Measurements from ENCODE around the gene ANO9.

Gene ANO9

DNA sequence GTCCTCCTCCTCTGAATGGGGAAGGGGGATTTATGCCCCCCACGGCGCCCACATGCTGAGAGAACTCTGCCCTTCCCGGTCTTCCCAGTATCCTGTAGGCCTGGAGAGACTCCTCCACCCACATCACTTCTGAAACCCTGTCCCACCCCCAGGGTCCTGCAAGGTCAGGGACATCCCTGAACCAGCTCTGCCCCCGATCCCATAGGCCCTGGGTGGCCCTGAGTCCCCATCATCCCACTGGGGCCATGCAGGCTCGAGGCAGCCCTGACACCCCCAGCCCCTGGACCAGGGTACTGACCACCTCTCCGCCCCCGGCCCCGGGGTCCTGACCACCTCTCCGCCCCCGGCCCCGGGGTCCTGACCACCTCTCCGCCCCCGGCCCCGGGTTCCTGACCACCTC, 60.8 kb downstream of the ANO9 start:
- DNase-seq = no peak

DNA sequence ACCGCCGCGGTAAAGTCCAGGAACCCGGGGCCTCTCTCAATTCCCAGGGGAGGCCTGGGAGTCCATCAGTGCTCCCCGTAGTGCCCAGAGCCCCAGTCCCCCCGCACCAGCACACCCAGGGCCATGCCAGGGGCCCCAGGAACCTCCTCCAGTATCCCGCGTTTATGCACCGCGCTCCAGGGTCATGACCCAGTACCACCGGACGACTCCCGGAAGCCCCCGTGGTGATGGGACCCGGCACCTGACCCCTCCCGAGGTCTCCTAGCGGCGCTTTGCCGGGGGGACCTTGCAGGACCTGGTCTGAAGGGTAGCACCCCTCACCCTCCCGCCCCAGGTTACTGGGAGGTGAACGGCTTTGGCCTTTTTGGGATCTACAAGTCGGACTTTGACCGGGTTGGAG, 61.3 kb downstream of the ANO9 start:
- DNase-seq = no peak

- no peak for DNase-seq
These were observed 61.7 kb downstream of the ANO9 start for GRCh38 chr11:380095-380480.

DNA sequence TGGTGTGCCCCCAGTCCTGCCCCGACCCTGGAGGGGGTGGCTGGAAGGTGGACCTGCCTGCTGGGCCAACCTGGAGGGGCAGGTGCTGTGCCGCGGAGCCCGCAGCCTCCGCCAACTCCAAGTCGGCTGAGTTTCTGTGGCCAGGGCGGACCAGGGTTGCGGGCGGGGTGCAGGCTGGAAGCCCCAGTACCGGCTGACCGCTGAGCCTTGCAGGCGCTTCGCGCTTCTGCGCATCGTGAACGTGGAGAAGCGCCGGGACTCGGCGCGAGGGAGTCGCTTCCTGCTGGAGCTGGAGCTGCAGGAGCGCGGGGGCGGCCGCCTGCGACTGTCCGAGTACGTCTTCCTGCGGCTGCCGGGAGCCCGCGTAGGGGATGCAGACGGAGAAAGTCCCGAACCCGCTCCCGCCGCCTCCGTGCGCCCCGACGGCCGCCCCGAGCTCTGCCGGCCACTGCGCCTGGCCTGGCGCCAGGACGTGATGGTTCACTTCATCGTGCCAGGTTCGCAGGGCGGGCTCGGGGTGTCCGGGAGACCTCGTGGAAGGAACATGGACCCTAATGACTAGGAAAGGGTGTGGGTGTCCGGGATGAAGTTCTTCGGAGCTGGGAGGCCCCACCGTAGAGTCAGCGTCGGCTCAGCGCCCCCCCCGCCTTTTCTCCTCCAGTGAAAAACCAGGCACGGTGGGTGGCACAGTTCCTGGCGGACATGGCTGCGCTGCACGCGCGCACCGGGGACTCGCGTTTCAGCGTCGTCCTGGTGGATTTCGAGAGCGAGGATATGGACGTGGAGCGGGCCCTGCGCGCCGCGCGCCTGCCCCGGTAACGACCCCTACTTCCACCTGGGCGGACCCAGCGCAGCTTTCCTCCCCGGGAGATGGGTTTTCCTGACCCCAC, 62.4 kb downstream of the ANO9 start:
- no peak for DNase-seq

GRCh38 chr11:377883-378500, 63.8 kb downstream of the ANO9 start:
- no peak for DNase-seq

- DNase-seq = no peak
These were observed 64.5 kb downstream of the ANO9 start for GRCh38 chr11:377174-377865.

DNA sequence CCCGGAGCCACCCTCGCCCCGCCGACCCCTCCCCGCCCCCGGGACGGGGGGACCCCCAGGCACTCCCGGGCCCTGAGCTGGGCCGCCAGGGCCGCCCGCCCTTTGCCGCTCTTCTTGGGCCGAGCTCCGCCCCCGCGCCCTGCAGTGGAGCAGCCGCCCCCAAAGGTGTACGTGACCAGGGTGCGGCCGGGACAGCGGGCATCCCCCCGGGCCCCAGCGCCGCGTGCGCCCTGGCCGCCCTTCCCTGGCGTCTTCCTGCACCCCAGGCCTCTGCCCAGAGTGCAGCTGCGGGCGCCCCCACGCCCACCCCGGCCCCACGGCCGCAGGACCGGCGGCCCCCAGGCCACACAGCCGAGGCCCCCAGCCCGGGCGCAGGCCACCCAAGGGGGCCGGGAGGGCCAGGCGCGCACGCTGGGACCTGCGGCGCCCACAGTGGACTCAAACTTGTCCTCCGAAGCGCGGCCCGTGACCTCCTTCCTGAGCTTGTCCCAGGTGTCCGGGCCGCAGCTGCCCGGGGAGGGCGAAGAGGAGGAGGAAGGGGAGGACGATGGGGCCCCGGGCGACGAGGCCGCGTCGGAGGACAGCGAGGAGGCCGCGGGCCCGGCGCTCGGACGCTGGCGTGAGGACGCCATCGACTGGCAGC, 65.2 kb downstream of the ANO9 start:
- DNase-seq = no peak

DNA sequence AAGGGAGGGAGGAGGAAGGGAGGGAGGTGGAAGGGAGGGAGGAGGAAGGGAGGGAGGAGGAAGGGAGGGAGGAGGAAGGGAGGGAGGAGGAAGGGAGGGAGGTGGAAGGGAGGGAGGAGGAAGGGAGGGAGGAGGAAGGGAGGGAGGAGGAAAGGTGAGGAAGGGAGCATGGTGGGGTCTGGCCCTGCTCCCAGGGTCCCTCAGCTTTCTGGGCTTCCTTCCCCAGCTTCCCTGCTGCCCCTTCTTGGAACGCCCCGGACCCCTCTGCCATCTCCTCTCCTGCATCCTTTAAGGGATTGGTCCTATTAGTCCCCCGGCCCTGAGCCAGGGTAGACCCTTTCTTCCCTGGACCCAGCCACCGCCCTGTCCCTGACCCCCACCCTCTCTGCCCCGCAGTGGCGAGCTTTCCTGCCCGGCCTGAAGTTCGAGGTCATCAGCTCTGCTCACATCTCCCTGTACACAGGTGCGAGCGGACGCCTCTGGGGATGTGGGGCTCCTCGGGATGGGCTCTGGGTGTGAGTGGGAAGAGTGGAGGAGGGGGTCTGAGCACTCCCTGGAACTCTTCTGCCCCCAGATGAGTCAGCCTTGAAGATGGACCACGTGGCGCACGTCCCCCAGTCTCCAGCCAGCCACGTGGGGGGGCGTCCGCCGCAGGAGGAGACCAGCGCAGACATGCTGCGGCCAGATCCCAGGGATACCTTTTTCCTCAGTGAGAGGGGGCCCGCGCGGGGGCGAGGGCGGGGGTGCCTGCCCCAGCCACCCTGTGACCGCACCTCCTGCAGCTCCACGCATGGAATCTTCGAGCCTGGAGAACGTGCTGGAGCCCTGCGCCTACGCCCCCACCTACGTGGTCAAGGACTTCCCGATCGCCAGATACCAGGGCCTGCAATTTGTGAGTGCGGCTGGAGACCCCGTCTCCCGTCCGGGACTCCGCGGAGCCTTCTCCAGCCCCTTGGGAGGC, 66.5 kb downstream of the ANO9 start:
- DNase-seq = no peak

GRCh38 chr11:373716-374551, 67.9 kb downstream of the ANO9 start:
- DNase-seq = no peak

GRCh38 chr11:372809-373715, 68.7 kb downstream of the ANO9 start:
- DNase-seq = no peak

DNA sequence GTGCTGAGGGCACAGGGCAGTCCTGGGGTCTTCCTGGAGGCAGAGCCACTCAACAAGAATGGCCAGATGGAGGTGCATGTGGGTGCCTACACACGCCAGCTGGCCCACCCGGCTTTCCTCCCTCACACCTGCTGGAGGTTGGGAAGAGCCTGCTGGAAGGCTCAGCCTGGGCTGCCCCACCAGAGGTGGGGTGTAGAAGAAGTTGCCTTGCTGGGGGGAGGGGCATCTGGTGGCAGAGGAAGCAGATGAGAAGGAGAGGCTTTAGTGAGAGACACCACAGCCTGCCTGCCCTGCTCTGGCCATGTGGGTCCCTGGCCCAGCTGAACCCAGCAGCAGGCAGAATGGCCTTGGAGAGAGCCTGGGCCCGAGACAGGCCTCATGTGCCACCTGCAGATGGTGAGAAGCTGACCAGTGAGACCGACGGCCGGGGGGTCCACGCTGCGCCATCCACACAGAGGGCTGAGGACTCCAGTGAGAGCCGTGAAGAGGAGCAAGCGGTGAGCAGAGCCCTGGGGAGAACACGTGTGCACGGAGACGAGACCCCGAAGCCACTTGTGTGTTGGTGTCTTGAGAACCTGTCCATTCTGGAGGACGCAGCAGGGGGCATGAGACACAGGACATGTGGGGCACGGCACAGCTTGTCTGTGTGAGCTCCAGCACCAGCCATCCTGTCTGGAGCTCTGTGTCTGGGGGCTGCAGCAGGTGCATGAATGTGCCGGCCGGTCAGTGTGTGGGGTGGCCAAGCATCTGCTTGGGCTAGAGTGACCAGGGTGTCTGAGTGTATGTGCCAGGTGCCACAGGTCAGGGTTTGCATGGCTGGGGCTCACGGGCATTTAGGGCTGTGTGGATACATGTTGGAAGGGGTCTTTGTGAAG, 69.9 kb downstream of the ANO9 start:
- DNase-seq = no peak

DNA sequence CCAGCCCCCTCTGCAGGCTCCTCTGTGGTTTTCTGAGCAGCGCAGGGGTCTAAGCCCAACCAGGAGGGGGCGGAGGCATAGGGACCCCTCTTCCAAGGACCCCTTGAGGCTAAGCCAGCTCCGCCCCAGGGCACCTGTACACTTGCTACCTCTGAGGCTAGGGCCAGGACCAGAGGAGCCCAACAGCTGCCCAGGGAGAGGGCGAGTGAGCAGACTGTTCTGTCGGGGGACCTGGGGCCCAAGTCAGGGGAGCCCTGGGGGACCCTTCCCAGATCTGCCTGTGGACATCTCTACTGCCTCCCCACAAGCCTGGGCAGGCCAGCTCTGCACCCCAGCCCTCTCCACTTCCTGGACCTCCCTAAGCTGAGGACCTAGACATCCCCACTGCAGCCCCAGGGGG, 70.8 kb downstream of the ANO9 start:
- no peak for DNase-seq

- DNase-seq = no peak
These were observed 71.5 kb downstream of the ANO9 start for GRCh38 chr11:370070-370941.

- peak; percentile 59 for DNase-seq
These were observed 72.3 kb downstream of the ANO9 start, which contains the start of gene B4GALNT4 for GRCh38 chr11:369336-370018. Gene B4GALNT4 (plus strand): TSS chr11:369499. CDS start chr11:369804, 305 bp downstream.

DNA sequence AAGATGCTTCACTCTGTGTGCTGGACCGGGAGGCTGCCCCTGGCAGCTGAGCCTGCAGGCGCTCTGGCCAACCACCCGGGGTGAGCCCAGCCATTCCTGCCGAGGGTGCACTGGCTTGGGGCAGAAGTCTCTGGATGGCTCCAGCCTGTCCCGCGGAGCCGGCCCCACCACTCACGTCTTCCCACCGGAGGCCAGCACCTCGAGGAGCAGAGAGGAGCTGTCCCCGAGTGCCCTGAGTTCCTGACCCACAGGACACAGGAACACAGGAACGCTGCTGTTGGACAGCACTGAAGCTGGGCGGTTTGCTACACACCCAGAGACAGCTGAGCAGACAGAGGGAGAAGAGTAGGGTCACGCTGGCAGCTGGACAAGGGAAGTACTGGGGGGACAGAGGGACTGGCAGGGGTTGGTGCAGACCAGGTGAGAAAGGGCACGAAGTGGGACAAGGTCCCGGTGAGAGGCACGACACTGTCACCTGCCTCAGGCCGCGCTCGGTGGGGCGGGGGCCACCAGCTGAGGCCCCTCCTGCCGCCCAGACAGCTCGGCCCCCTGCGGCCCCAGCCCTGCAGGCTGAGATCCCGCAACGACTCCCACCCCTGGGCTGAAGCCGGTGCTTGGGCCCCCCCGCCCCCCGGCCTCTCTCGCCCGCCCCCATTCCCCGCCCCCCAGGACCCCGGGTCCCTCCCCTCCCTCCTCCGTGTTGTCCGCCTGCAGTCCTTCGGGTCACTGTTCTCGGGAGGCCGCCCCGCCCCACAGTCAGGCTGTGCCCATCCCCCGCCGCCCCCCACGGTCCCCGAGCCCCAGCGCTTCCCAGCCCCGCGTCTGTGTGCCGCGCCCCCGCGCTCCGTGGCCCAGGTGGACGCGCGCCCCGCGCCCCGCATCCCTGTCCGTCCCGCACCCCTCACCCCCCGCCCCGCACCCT, 73.1 kb downstream of the ANO9 start:
- no peak for DNase-seq

DNA sequence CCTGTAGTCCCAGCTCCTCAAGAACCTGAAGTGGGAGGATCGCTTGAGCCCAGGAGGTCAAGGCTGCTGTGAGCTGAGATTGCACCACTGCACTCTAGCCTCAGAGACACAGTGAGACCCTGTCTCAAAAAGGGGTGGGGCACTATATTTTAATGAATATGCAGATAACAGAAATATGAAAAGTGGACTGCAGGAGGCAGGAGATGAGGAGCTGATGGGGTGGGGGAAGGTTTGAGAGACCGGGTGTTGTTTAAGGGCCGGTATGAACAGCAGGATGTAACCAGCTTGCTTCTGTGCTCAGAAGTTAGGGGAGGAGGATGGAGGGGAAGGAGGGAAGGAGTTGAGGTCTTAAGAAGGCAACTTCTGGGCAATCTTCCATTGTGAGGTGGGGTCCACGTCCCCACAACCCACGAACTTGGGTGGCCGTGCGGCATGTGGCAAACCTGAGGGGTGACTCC, 73.8 kb downstream of the ANO9 start:
- no peak for DNase-seq

Measured in fibroblast of skin of right biceps (primary cell).